RWPE1 (cell line): ENCODE data around the gene PPAN.

ENCODE experiments used
- CTCF ChIA-PET: fragments of 350-600 bp; sonication (Branson Sonifier 250); formaldehyde crosslinking; extraction: SDS; loops from one replicate; lab custom pipeline; 2021; lab: Yijun Ruan, JAX
- POLR2A ChIA-PET: fragments of 400-600 bp; formaldehyde crosslinking; extraction: SDS; loops from one replicate; lab custom pipeline; 2020; ENCODE audit warnings: antibody characterized with exemption; ENCODE audit not compliant: low non-redundant PET; lab: Yijun Ruan, JAX
- DNase-seq: peaks from one replicate; pipeline ENCODE4 v3.0.0; 2012; ENCODE audit warnings: low spot score
- H3K27ac ChIP-seq: fragments of 450-650 bp; 2 replicates; pipeline ENCODE4 v1.5.1; 2017
- CTCF ChIP-seq: fragments of 450-650 bp; conservative IDR thresholded peaks from 2 replicates; pipeline ENCODE4 v1.5.1; 2017; ENCODE audit warnings: low read depth, mild to moderate bottlenecking

Gene PPAN

DNA sequence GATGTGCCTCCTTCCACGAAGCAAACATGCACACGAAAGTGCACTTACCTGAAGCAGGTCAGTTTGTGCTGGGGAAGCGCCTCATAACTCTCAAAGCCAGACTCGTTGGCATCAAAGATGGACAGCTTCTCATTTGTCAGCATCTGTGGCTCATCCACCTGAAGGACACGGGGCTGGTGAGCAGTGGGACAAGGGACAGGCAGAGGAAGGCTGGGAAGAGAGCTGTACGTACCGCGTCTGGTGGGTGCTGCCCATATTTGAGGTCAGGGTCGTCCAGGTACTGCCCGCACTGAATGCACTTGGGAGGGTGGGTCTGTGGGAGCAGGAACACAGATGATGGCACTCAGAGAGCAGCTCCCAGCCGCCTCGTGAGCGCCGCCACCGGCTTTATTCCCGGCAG is 53.4 kb downstream of the PPAN start:
- ChIA-PET CTCF (no interaction called here), POLR2A (no interaction called here)
- DNase-seq: no peak
- TF ChIP-seq CTCF: no peak
- no peak overlapping the region for H3K27ac ChIP-seq
